GM04504 (cell line): ENCODE data around the gene CCK.
A peak's percentile ranks its signal among the peaks of the same experiment; 100 is the strongest.

Source experiments
- DNase-seq: peaks from one replicate; pipeline ENCODE4 v3.0.0-alpha.2; 2012; ENCODE audit warnings: low read depth

Gene CCK

GRCh38 chr3:42267878-42268277, 1.9 kb upstream of the CCK start:
- DNase-seq, result no peak

- no peak for DNase-seq
Observed at GRCh38 chr3:42265059-42265991, 660 bp downstream of the CCK start.

GRCh38 chr3:42264399-42265058, 1.5 kb downstream of the CCK start:
- no peak for DNase-seq

- DNase-seq, result no peak
Observed at GRCh38 chr3:42263354-42264346, 2.3 kb downstream of the CCK start.

- peak; percentile 60 for DNase-seq
Observed at GRCh38 chr3:42262525-42262924, 3.5 kb downstream of the CCK start.

GRCh38 chr3:42257007-42257406, 9.0 kb downstream of the CCK start:
- no peak for DNase-seq

GRCh38 chr3:42256135-42256819, 9.7 kb downstream of the CCK start:
- DNase-seq, result no peak

GRCh38 chr3:42254566-42254965, 11.4 kb downstream of the CCK start:
- DNase-seq, result no peak

GRCh38 chr3:42250761-42251160, 15.2 kb downstream of the CCK start:
- DNase-seq, result no peak

GRCh38 chr3:42247576-42248027, 18.4 kb downstream of the CCK start:
- peak; percentile 25 for DNase-seq

- no peak for DNase-seq
Observed at GRCh38 chr3:42246091-42246490, 19.9 kb downstream of the CCK start.

- DNase-seq, result no peak
Observed at GRCh38 chr3:42236611-42237010, 29.4 kb downstream of the CCK start.

GRCh38 chr3:42235532-42235931, 30.5 kb downstream of the CCK start:
- no peak for DNase-seq

GRCh38 chr3:42230860-42231259, 35.1 kb downstream of the CCK start:
- no peak for DNase-seq

- peak; percentile 18 for DNase-seq
Observed at GRCh38 chr3:42229942-42230688, 35.9 kb downstream of the CCK start.

GRCh38 chr3:42229266-42229941, 36.6 kb downstream of the CCK start:
- DNase-seq, result no peak

GRCh38 chr3:42228796-42229195, 37.2 kb downstream of the CCK start:
- DNase-seq, result no peak

- no peak for DNase-seq
Observed at GRCh38 chr3:42226470-42227425, 39.2 kb downstream of the CCK start.
